GM23338 (cell line): ENCODE results near the gene MAP2K4. TPM values are rescaled to one million over a fixed set of nuclear protein-coding genes. Genes with fewer than 3 reads are reported as not detected.

ENCODE experiments used
- ATAC-seq: fragments of 200-7000 bp; cut with Tn5 transposase; 3 replicates; pipeline ENCODE4 v1.9.1; 2020
- DNase-seq: peaks from one replicate; pipeline ENCODE4 v3.0.0-alpha.2; 2015; ENCODE audit warnings: low spot score
- H2AFZ ChIP-seq: fragments of 200-600 bp; sonication (generic); 2 replicates; pipeline ENCODE4 v1.8.0; 2016; ENCODE audit warnings: antibody characterized with exemption, mild to moderate bottlenecking, moderate library complexity
- H3F3A ChIP-seq: fragments of 200-600 bp; sonication (generic); replicated peaks from 2 replicates; pipeline ENCODE4 v1.8.0; 2017; ENCODE audit warnings: antibody characterized with exemption, mixed run types, low read depth
- H3K27ac ChIP-seq: fragments of 200-600 bp; sonication (generic); 2 replicates; pipeline ENCODE4 v1.6.1; 2016; ENCODE audit warnings: low read depth
- H3K27me3 ChIP-seq: fragments of 200-600 bp; sonication (generic); 2 replicates; pipeline ENCODE4 v1.8.0; 2016; ENCODE audit warnings: mild to moderate bottlenecking, mixed run types, moderate library complexity; ENCODE audit not compliant: insufficient read depth
- H3K36me3 ChIP-seq: fragments of 200-600 bp; sonication (generic); 2 replicates; pipeline ENCODE4 v1.8.0; 2016; ENCODE audit warnings: mild to moderate bottlenecking; ENCODE audit not compliant: insufficient read depth
- H3K4me1 ChIP-seq: fragments of 200-600 bp; sonication (generic); 2 replicates; pipeline ENCODE4 v1.8.0; 2016; ENCODE audit warnings: mild to moderate bottlenecking, moderate library complexity; ENCODE audit not compliant: insufficient read depth
- H3K4me2 ChIP-seq: fragments of 200-600 bp; sonication (generic); 2 replicates; pipeline ENCODE4 v1.7.1; 2017; ENCODE audit warnings: mixed run types
- H3K4me3 ChIP-seq: fragments of 200-600 bp; sonication (generic); 2 replicates; pipeline ENCODE4 v1.6.1; 2016; ENCODE audit warnings: mixed run types
- H3K79me2 ChIP-seq: fragments of 200-600 bp; sonication (generic); replicated peaks from 2 replicates; pipeline ENCODE4 v1.8.0; 2017; ENCODE audit warnings: mild to moderate bottlenecking; ENCODE audit not compliant: insufficient read depth
- H3K9me2 ChIP-seq: fragments of 200-600 bp; sonication (generic); 2 replicates; pipeline ENCODE4 v1.8.0; 2017; ENCODE audit not compliant: insufficient read depth
- H4K20me1 ChIP-seq: fragments of 200-600 bp; sonication (generic); replicated peaks from 2 replicates; pipeline ENCODE4 v1.8.0; 2017; ENCODE audit warnings: mild to moderate bottlenecking; ENCODE audit not compliant: insufficient read depth
- H3K27ac Mint-ChIP-seq: 2 replicates; pipeline ENCODE4 v1.8.0; 2020; ENCODE audit warnings: inconsistent platforms, mild to moderate bottlenecking, moderate library complexity, mixed read lengths
- H3K27me3 Mint-ChIP-seq: 3 replicates; pipeline ENCODE4 v1.8.0; 2022; ENCODE audit warnings: low read depth, mild to moderate bottlenecking, moderate library complexity, mixed read lengths, inconsistent platforms; ENCODE audit not compliant: insufficient read depth, poor library complexity
- H3K36me3 Mint-ChIP-seq: 3 replicates; pipeline ENCODE4 v1.8.0; 2021; ENCODE audit warnings: low read depth, mild to moderate bottlenecking, inconsistent platforms, moderate library complexity, mixed read lengths
- H3K4me1 Mint-ChIP-seq: 3 replicates; pipeline ENCODE4 v1.8.0; 2020; ENCODE audit warnings: mild to moderate bottlenecking, inconsistent platforms, mixed read lengths
- H3K4me3 Mint-ChIP-seq: 3 replicates; pipeline ENCODE4 v1.8.0; 2021; ENCODE audit warnings: moderate library complexity, mild to moderate bottlenecking, inconsistent platforms, mixed read lengths
- H3K9me3 Mint-ChIP-seq: 3 replicates; pipeline ENCODE4 v1.8.0; 2020; ENCODE audit warnings: moderate library complexity, mild to moderate bottlenecking, inconsistent platforms, mixed read lengths
- CREB1 ChIP-seq: fragments of 250-450 bp; sonication (Bioruptor Pico); IDR thresholded peaks from 2 replicates; pipeline ENCODE4 v1.5.0; 2020; ENCODE audit warnings: low read depth, mild to moderate bottlenecking, moderate library complexity
- CTCF ChIP-seq, 2 experiments: fragments of 200-600 bp in 1 of 2; sonication (generic) in 1 of 2; conservative IDR thresholded peaks; 2 replicates each; pipeline versions ENCODE4 v1.5.1 to v1.6.1; 2016 to 2017; ENCODE audit warnings: antibody characterized with exemption in 2 of 2, low read depth in 2 of 2, mild to moderate bottlenecking in 2 of 2, moderate library complexity in 1 of 2
- ETS1 ChIP-seq: IDR thresholded peaks from 2 replicates; pipeline ENCODE4 v1.6.1; 2016; ENCODE audit warnings: antibody characterized with exemption
- EZH2 ChIP-seq: fragments of 200-600 bp; sonication (generic); IDR thresholded peaks from one replicate; pipeline ENCODE4 v1.8.0; 2017; ENCODE audit warnings: antibody characterized with exemption, mild to moderate bottlenecking, low read depth; ENCODE audit not compliant: unreplicated experiment
- EZH2phosphoT487 ChIP-seq: fragments of 200-600 bp; sonication (generic); IDR thresholded peaks from one replicate; pipeline ENCODE4 v1.8.1; 2018; ENCODE audit warnings: antibody characterized with exemption; ENCODE audit not compliant: unreplicated experiment
- JUNB ChIP-seq: IDR thresholded peaks from one replicate; pipeline ENCODE4 v1.6.1; 2016; ENCODE audit warnings: antibody characterized with exemption; ENCODE audit not compliant: unreplicated experiment
- NANOG ChIP-seq: IDR thresholded peaks from 2 replicates; pipeline ENCODE4 v1.6.1; 2016; ENCODE audit warnings: antibody characterized with exemption, borderline replicate concordance
- POLR2AphosphoS5 ChIP-seq: IDR thresholded peaks from 2 replicates; pipeline ENCODE4 v1.6.1; 2016; ENCODE audit warnings: antibody characterized with exemption, low read depth
- REST ChIP-seq: IDR thresholded peaks from one replicate; pipeline ENCODE4 v1.6.1; 2018; ENCODE audit warnings: antibody characterized with exemption; ENCODE audit not compliant: unreplicated experiment
- STAT1 ChIP-seq: IDR thresholded peaks from one replicate; pipeline ENCODE4 v1.6.1; 2016; ENCODE audit warnings: antibody characterized with exemption; ENCODE audit not compliant: unreplicated experiment
- ZNF114 ChIP-seq: fragments of 250-450 bp; sonication (Bioruptor Pico); IDR thresholded peaks from 2 replicates; pipeline ENCODE4 v1.5.0; 2020; ENCODE audit warnings: mild to moderate bottlenecking, moderate library complexity
- ZNF331 ChIP-seq: fragments of 250-450 bp; sonication (Bioruptor Pico); IDR thresholded peaks from 2 replicates; pipeline ENCODE4 v1.5.0; 2020; ENCODE audit warnings: low read depth, mild to moderate bottlenecking, moderate library complexity
- ZNF462 ChIP-seq: fragments of 250-450 bp; sonication (Bioruptor Pico); IDR thresholded peaks from 2 replicates; pipeline ENCODE4 v1.5.0; 2020; ENCODE audit warnings: mild to moderate bottlenecking, moderate library complexity
- polyA plus RNA-seq: library from polyadenylated mRNA; unstranded; fragments of >200 nt; fragmentation: Nextera tagmentation; extraction: Ambion mirVana; gene quantifications from 2 replicates; pipeline ENCODE4 v1.2.1, GENCODE V29; 2016
- total RNA-seq: library from RNA; depleted of rRNA; stranded (reverse); fragments of >200 nt; shearing (Covaris generic); gene quantifications from 2 replicates; pipeline ENCODE4 v1.2.3, GENCODE V29; 2014

Gene MAP2K4
- total and polyA plus RNA-seq, 2 experiments from 2014 or later, result 25.3 to 36.4 TPM

- DNase-seq, result no peak
- no peak overlapping the region for H3K27ac Mint-ChIP-seq
- Histone ChIP-seq H3K27ac (no peak overlapping the region), H3F3A (no peaks in the 10 kb centered on the region), H3K4me2 (no peak overlapping the region), H3K79me2 (no peaks in the 10 kb centered on the region), H3K27me3 (no peaks in the 10 kb centered on the region), H2AFZ (no peak overlapping the region), H3K9me2 (no peaks in the 10 kb centered on the region), H4K20me1 (no peaks in the 10 kb centered on the region), H3K4me3 (no peak overlapping the region), H3K4me1 (no peaks in the 10 kb centered on the region), H3K36me3 (no peaks in the 10 kb centered on the region)
- peaks cover 48% of the 10 kb centered on the region for H3K36me3 Mint-ChIP-seq
- no peak overlapping the region for H3K4me3 Mint-ChIP-seq
- H3K4me1 Mint-ChIP-seq, result no peaks in the 10 kb centered on the region; the same call in 2 of the 3 replicates
- no peak for TF ChIP-seq POLR2AphosphoS5
- no peak for TF ChIP-seq ETS1
- no peak for TF ChIP-seq CTCF (conservative IDR thresholded peaks at IDR 0.05; ENCODE audit: low read depth in 2 of 2)
- TF ChIP-seq JUNB, result no peak
- TF ChIP-seq REST, result no peak
- TF ChIP-seq EZH2, result no peak
- no peak for TF ChIP-seq STAT1
- no peak for TF ChIP-seq NANOG
- TF ChIP-seq EZH2phosphoT487, result no peak
- no peak for TF ChIP-seq CREB1
- no peak for TF ChIP-seq ZNF331 (CRISPR knock-in tag)
- TF ChIP-seq ZNF114, result no peak
- no peak for TF ChIP-seq ZNF462 (CRISPR knock-in tag)
- no peaks in the 10 kb centered on the region for H3K27me3 Mint-ChIP-seq
- no peak for ATAC-seq
- no peaks in the 10 kb centered on the region for H3K9me3 Mint-ChIP-seq
Measured at GRCh38 chr17:12114686-12115418, 94.2 kb downstream of the MAP2K4 start.
